ENCODE results near the gene POLRMT.

The POLRMT gene

DNA sequence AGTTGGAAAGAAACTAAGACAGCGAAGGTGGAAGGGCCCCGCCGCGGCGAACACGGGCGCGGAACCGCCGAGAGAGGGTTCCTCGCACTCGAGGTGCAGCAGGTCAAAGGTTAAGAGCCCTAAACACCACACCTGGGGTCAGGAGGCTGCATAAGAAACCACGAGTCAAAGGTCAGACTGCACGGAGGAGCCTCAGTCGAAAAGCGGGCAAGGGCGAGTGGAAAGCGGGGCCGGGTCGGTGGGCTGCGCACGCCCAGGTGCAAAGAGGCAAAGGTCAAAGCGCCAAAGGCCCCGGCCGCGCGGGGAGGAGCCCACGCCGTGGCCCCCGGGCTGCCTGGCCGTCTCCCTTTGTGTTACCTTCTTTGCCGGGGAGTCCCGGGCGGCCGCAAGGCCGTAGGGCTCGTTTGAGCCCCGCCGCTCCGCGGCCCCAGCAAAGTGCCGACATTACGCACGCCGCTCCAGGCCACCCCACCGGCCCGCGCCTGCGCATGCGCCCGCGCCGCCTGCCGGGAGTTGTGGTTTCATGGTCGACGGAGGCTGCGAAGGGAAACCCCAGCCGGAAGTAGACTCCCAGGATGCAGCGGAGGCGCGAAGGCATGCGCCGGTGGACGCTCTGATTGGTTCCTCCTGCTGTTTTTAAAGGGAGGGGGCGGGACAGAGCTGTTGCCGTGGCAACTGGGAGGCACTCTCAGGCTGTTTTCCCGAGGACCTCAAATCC, at the start of gene POLRMT:
POLRMT (minus strand) TSS at position 470 of the 718 bp plus-strand sequence; CDS start at position 445, 25 bp downstream.
- DNase-seq (ENCODE audit: low read depth): peak; percentile 93
- TF ChIP-seq, protein P1, sequence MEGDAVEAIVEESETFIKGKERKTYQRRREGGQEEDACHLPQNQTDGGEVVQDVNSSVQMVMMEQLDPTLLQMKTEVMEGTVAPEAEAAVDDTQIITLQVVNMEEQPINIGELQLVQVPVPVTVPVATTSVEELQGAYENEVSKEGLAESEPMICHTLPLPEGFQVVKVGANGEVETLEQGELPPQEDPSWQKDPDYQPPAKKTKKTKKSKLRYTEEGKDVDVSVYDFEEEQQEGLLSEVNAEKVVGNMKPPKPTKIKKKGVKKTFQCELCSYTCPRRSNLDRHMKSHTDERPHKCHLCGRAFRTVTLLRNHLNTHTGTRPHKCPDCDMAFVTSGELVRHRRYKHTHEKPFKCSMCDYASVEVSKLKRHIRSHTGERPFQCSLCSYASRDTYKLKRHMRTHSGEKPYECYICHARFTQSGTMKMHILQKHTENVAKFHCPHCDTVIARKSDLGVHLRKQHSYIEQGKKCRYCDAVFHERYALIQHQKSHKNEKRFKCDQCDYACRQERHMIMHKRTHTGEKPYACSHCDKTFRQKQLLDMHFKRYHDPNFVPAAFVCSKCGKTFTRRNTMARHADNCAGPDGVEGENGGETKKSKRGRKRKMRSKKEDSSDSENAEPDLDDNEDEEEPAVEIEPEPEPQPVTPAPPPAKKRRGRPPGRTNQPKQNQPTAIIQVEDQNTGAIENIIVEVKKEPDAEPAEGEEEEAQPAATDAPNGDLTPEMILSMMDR (IDR thresholded peaks at IDR 0.05; ENCODE audit: control insufficient read depth, insufficient read depth, low read depth, low read length, missing control alignments): no peak
- H3K4me3 ChIP-seq (ENCODE audit: control insufficient read depth, low read depth, low read length): peak within 1 kb of the TSS; percentile 92

DNA sequence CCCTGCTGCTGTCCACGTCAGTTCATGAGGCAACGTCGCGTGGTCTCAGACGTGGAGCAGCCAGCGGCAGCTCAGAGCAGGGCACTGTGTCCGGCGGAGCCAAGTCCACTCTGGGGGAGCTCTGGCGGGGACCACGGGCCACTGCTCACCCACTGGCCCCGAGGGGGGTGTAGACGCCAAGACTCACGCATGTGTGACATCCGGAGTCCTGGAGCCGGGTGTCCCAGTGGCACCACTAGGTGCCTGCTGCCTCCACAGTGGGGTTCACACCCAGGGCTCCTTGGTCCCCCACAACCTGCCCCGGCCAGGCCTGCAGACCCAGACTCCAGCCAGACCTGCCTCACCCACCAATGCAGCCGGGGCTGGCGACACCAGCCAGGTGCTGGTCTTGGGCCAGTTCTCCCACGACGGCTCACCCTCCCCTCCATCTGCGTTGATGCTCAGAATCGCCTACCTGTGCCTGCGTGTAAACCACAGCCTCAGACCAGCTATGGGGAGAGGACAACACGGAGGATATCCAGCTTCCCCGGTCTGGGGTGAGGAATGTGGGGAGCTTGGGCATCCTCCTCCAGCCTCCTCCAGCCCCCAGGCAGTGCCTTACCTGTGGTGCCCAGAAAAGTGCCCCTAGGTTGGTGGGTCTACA, 49.5 kb upstream of the POLRMT start:
- TF ChIP-seq, protein P1 (IDR thresholded peaks at IDR 0.05; ENCODE audit: control insufficient read depth, insufficient read depth, low read depth, low read length, missing control alignments): no peak
- no peak for DNase-seq (ENCODE audit: low read depth)
- no peak overlapping the region for H3K4me3 ChIP-seq (ENCODE audit: control insufficient read depth, low read depth, low read length)

- TF ChIP-seq, protein P1 (IDR thresholded peaks at IDR 0.05; ENCODE audit: control insufficient read depth, insufficient read depth, low read depth, low read length, missing control alignments): no peak
- peak; percentile 40 for DNase-seq (ENCODE audit: low read depth)
- 0 out of 2 replicates have a peak overlapping the region, but pooled peaks have one; percentile 48 for H3K4me3 ChIP-seq (ENCODE audit: control insufficient read depth, low read depth, low read length)
Measured at GRCh38 chr19:681029-682019, 48.0 kb upstream of the POLRMT start.

GRCh38 chr19:680287-681028, 47.1 kb upstream of the POLRMT start:
- H3K4me3 ChIP-seq (ENCODE audit: control insufficient read depth, low read depth, low read length): peak overlapping the region; percentile 52
- TF ChIP-seq, protein P1 (IDR thresholded peaks at IDR 0.05; ENCODE audit: control insufficient read depth, insufficient read depth, low read depth, low read length, missing control alignments): no peak
- DNase-seq (ENCODE audit: low read depth): peak; percentile 88

GRCh38 chr19:679418-680286, 46.3 kb upstream of the POLRMT start:
- TF ChIP-seq, protein P1 (IDR thresholded peaks at IDR 0.05; ENCODE audit: control insufficient read depth, insufficient read depth, low read depth, low read length, missing control alignments): no peak
- DNase-seq (ENCODE audit: low read depth): peak; percentile 20
- peak overlapping the region; percentile 52 for H3K4me3 ChIP-seq (ENCODE audit: control insufficient read depth, low read depth, low read length)

Measured in AG09309 (cell line).